Stimulated activated naive CD4-positive, alpha-beta T cell (primary cell): ENCODE measurements around the gene ARL8B.
"Not testable (repeated sequence)": the region's sequence is repeated elsewhere in the genome, so short reads cannot be mapped to it uniquely, and the experiment has no call there.

Experiments
- DNase-seq, 6 experiments: peaks; one replicate each; lab custom pipeline; 2025; lab: John Stamatoyannopoulos, UW

The ARL8B gene

GRCh38 chr3:5145120-5145519, 23.0 kb downstream of the ARL8B start:
- no peak for DNase-seq

GRCh38 chr3:5147152-5147551, 25.1 kb downstream of the ARL8B start:
- DNase-seq: not testable (repeated sequence)

- no peak for DNase-seq
Measured at GRCh38 chr3:5149306-5149880, 27.3 kb downstream of the ARL8B start.

GRCh38 chr3:5151586-5151985, 29.5 kb downstream of the ARL8B start:
- DNase-seq: no peak

- no peak for DNase-seq
Measured at GRCh38 chr3:5153074-5153473, 31.0 kb downstream of the ARL8B start.

GRCh38 chr3:5155241-5155640, 33.1 kb downstream of the ARL8B start:
- DNase-seq: no peak

- no peak for DNase-seq
Measured at GRCh38 chr3:5160321-5160720, 38.2 kb downstream of the ARL8B start.

- DNase-seq: no peak
Measured at GRCh38 chr3:5160940-5161858, 39.1 kb downstream of the ARL8B start.

- no peak for DNase-seq
Measured at GRCh38 chr3:5162102-5162501, 40.0 kb downstream of the ARL8B start.

GRCh38 chr3:5165698-5166097, 43.6 kb downstream of the ARL8B start:
- no peak for DNase-seq

GRCh38 chr3:5166846-5167245, 44.8 kb downstream of the ARL8B start:
- DNase-seq: no peak

- DNase-seq: no peak
Measured at GRCh38 chr3:5168110-5168509, 46.0 kb downstream of the ARL8B start.

- no peak for DNase-seq
Measured at GRCh38 chr3:5169807-5170206, 47.7 kb downstream of the ARL8B start.

GRCh38 chr3:5170975-5171374, 48.9 kb downstream of the ARL8B start:
- no peak for DNase-seq

GRCh38 chr3:5172018-5172417, 49.9 kb downstream of the ARL8B start:
- no peak for DNase-seq

GRCh38 chr3:5179036-5179435, 56.9 kb downstream of the ARL8B start:
- DNase-seq: not testable (repeated sequence)

GRCh38 chr3:5181469-5182141, 59.5 kb downstream of the ARL8B start:
- peak in 1 of 6 experiments; percentile 10 for DNase-seq

GRCh38 chr3:5183714-5184113, 61.6 kb downstream of the ARL8B start:
- not testable (repeated sequence) for DNase-seq

GRCh38 chr3:5184499-5184898, 62.4 kb downstream of the ARL8B start:
- DNase-seq: no peak

- DNase-seq: no peak
Measured at GRCh38 chr3:5185093-5185673, 63.1 kb downstream of the ARL8B start.

GRCh38 chr3:5186089-5186857, 64.2 kb downstream of the ARL8B start:
- no peak for DNase-seq

GRCh38 chr3:5186858-5187155, 64.7 kb downstream of the ARL8B start:
- peak in 1 of 6 experiments; percentile 46 for DNase-seq
